NCI-H748 (cell line): Measurements from ENCODE around the gene KBTBD4.
"Not testable (repeated sequence)": the region's sequence is repeated elsewhere in the genome, so short reads cannot be mapped to it uniquely, and the experiment has no call there.

Source experiments
- DNase-seq: peaks from one replicate; lab custom pipeline; 2025; ENCODE audit not compliant: unreplicated experiment; lab: John Stamatoyannopoulos, UW

The KBTBD4 gene

GRCh38 chr11:47527186-47527585, 51.6 kb downstream of the KBTBD4 start:
- DNase-seq: no peak

- DNase-seq: not testable (repeated sequence)
Observed at GRCh38 chr11:47526032-47526431, 52.7 kb downstream of the KBTBD4 start.

- DNase-seq: no peak
Observed at GRCh38 chr11:47524291-47524874, 54.4 kb downstream of the KBTBD4 start.

- no peak for DNase-seq
Observed at GRCh38 chr11:47523490-47524225, 55.1 kb downstream of the KBTBD4 start.
